Fibroblast of the aortic adventitia (primary cell): ENCODE measurements around the gene GCAT. TPM values are rescaled to one million over a fixed set of nuclear protein-coding genes. Genes with fewer than 3 reads are reported as not detected.

Source experiments
- DNase-seq: peaks from one replicate; pipeline ENCODE4 v3.0.0-alpha.2; 2010; ENCODE audit warnings: low read depth
- H3K4me3 ChIP-seq: 2 replicates; pipeline ENCODE4 v1.5.1; 2011; ENCODE audit warnings: low read depth, mild to moderate bottlenecking, control low read depth, low read length, moderate library complexity
- CTCF ChIP-seq: IDR thresholded peaks from 2 replicates; pipeline ENCODE4 v1.5.1; 2011; ENCODE audit warnings: mild to moderate bottlenecking, low read length, control low read depth, inconsistent platforms; ENCODE audit not compliant: insufficient read depth
- total RNA-seq: library from RNA; depleted of rRNA; stranded (reverse); fragments of >200 nt; gene quantifications from 2 replicates; pipeline ENCODE4 v1.2.3, GENCODE V29; 2012; ENCODE audit warnings: low replicate concordance

GCAT gene
- total RNA-seq, 1 donor, result 13.1 TPM

- no peak overlapping the region for H3K4me3 ChIP-seq
- DNase-seq, result no peak
- no peak for TF ChIP-seq CTCF
Observed at GRCh38 chr22:37809672-37810333, 2.1 kb downstream of the GCAT start.

GRCh38 chr22:37811867-37812266 is 4.1 kb downstream of the GCAT start:
- DNase-seq, result no peak
- no peak for TF ChIP-seq CTCF
- H3K4me3 ChIP-seq, result no peak overlapping the region

GRCh38 chr22:37812869-37813678 is 5.3 kb downstream of the GCAT start:
- no peak for TF ChIP-seq CTCF
- H3K4me3 ChIP-seq, result no peak overlapping the region
- no peak for DNase-seq

GRCh38 chr22:37815593-37815992 is 7.9 kb downstream of the GCAT start:
- H3K4me3 ChIP-seq, result no peak overlapping the region
- no peak for DNase-seq
- no peak for TF ChIP-seq CTCF

GRCh38 chr22:37816543-37817180 is 8.9 kb downstream of the GCAT start:
- no peak for TF ChIP-seq CTCF
- DNase-seq, result no peak
- H3K4me3 ChIP-seq, result no peak overlapping the region

GRCh38 chr22:37817705-37818408 is 10.1 kb downstream of the GCAT start:
- peak; percentile 73 for DNase-seq
- peak overlapping the region; percentile 45 for H3K4me3 ChIP-seq
- peak; percentile 77 for TF ChIP-seq CTCF
